ENCODE results near the gene SHMT1.
"Not testable (repeated sequence)": the region's sequence is repeated elsewhere in the genome, so short reads cannot be mapped to it uniquely, and the experiment has no call there.

Gene SHMT1

GRCh38 chr17:18377437-18378204, 14.3 kb upstream of the SHMT1 start, which contains the start of gene EVPLL:
Gene EVPLL (plus strand): TSS chr17:18377778. CDS start chr17:18380938, 3,160 bp downstream.
- no peak for TF ChIP-seq CTCF (IDR thresholded peaks at IDR 0.05; ENCODE audit: low read depth, low read length)

DNA sequence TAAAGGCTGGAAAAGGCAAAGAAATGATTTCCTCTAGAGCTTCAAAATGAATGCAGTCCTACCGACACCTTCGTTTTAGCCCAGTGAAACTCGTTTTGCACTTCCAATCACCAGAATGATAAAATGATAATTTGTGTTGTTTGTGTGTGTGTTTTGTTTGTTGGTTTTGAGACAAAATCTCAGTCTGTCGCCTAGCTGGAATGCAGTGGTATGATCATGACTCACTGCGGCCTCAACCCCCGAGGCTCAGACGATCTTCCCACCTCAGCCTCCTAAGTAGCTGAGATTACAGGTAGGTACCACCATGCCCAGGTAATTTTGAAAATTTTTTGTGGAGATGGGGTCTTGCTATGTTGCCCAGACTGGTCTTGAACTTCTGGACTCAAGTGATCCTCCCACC, 10.9 kb upstream of the SHMT1 start:
- no peak for TF ChIP-seq CTCF (IDR thresholded peaks at IDR 0.05; ENCODE audit: low read depth, low read length)
- H3K4me3 ChIP-seq (replicated peaks in 1 of 2; ENCODE audit: low read depth in 2 of 2, low read length in 2 of 2): no peak overlapping the region

More at GRCh38 chr17:18377437-18378204, 14.3 kb upstream of the SHMT1 start, which contains the start of gene EVPLL:
- DNase-seq (ENCODE audit: low read depth in 2 of 2): no peak
- H3K4me3 ChIP-seq (replicated peaks in 1 of 2; ENCODE audit: low read depth in 2 of 2, low read length in 2 of 2): no peak within 1 kb of the TSS

DNA sequence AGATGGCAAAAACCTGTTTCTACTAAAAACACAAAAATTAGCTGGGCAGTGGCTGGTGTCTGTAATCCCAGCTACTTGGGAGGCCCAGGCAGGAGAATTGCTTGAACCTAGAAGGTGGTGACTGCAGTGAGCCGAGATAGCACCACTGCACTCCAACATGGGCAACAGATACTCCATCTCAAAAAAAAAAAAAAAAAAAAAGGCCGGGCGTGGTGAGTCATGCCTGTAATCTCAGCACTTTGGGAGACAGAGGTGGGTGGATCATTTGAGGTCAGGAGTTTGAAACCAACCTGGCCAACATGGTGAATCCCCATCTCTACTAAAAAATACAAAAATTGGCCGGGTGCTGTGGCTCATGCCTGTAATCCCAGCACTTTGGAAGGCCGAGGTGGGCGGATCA, 9.8 kb upstream of the SHMT1 start:
- DNase-seq (ENCODE audit: low read depth in 2 of 2): not testable (repeated sequence)

More for the DNA sequence above, 10.9 kb upstream of the SHMT1 start:
- no peak for DNase-seq (ENCODE audit: low read depth in 2 of 2)

GRCh38 chr17:18371455-18371854, 8.1 kb upstream of the SHMT1 start:
- TF ChIP-seq CTCF (IDR thresholded peaks at IDR 0.05; ENCODE audit: low read depth, low read length): no peak
- DNase-seq (ENCODE audit: low read depth in 2 of 2): no peak
- no peak overlapping the region for H3K4me3 ChIP-seq (replicated peaks in 1 of 2; ENCODE audit: low read depth in 2 of 2, low read length in 2 of 2)

More for the DNA sequence above, 9.8 kb upstream of the SHMT1 start:
- H3K4me3 ChIP-seq (replicated peaks in 1 of 2; ENCODE audit: low read depth in 2 of 2, low read length in 2 of 2): not testable (repeated sequence)

GRCh38 chr17:18370761-18371160, 7.4 kb upstream of the SHMT1 start:
- DNase-seq (ENCODE audit: low read depth in 2 of 2): no peak
- TF ChIP-seq CTCF (IDR thresholded peaks at IDR 0.05; ENCODE audit: low read depth, low read length): no peak
- H3K4me3 ChIP-seq (replicated peaks in 1 of 2; ENCODE audit: low read depth in 2 of 2, low read length in 2 of 2): no peak overlapping the region

DNA sequence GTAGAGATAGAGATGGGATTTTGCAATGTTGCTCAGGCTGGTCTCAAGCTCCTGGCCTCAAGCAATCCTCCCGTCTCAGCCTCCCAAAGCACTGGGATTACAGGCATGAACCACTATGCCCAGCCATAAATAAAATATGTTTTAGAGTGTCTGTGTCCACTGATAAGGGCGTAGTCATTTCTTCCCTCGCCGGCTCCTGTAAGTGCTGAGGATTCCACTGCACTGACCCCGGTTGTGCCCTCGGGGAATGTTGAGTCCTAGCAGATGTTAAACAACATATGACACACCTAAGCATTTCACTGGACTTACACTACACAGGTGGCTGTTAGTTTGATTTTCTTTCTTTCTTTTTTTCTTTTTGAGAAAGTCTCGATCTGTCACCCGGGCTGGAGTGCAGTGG, 5.6 kb upstream of the SHMT1 start:
- TF ChIP-seq CTCF (IDR thresholded peaks at IDR 0.05; ENCODE audit: low read depth, low read length): no peak
- no peak for DNase-seq (ENCODE audit: low read depth in 2 of 2)
- H3K4me3 ChIP-seq (replicated peaks in 1 of 2; ENCODE audit: low read depth in 2 of 2, low read length in 2 of 2): no peak overlapping the region

GRCh38 chr17:18364166-18364565, 816 bp upstream of the SHMT1 start:
- no peak for DNase-seq (ENCODE audit: low read depth in 2 of 2)
- H3K4me3 ChIP-seq (replicated peaks in 1 of 2; ENCODE audit: low read depth in 2 of 2, low read length in 2 of 2): no peak overlapping the region
- no peak for TF ChIP-seq CTCF (IDR thresholded peaks at IDR 0.05; ENCODE audit: low read depth, low read length)

Data from cardiac fibroblast (primary cell).